Activated B cell treated with CpG ODN at 0.5 μM for 24 hours (primary cell): Measurements from ENCODE around the gene WFIKKN1. TPM values are rescaled to one million over a fixed set of nuclear protein-coding genes. Genes with fewer than 3 reads are reported as not detected.

Experiments
- ATAC-seq: fragments of 200-7000 bp; cut with Tn5 transposase; one replicate; pipeline ENCODE4 v1.10.0; 2021; ENCODE audit warnings: low read depth, mild to moderate bottlenecking, moderate library complexity
- CTCF ChIA-PET: fragments of 350-600 bp; sonication (Branson Sonifier 250); formaldehyde crosslinking; loops from one replicate; lab custom pipeline; 2021; ENCODE audit warnings: antibody characterized with exemption; lab: Charles Lee
- POLR2A ChIA-PET: fragments of 350-600 bp; sonication (Branson Sonifier 250); formaldehyde crosslinking; loops from one replicate; lab custom pipeline; 2021; ENCODE audit warnings: antibody characterized with exemption; lab: Charles Lee
- DNase-seq: peaks from one replicate; pipeline ENCODE4 v3.0.0; 2022
- H3K27ac Mint-ChIP-seq: one replicate; pipeline ENCODE4 v1.8.0; 2020; ENCODE audit warnings: mixed read lengths
- H3K27me3 Mint-ChIP-seq: one replicate; pipeline ENCODE4 v1.8.0; 2021; ENCODE audit warnings: mixed read lengths
- H3K36me3 Mint-ChIP-seq: one replicate; pipeline ENCODE4 v1.8.0; 2021; ENCODE audit warnings: low read depth, mixed read lengths
- H3K4me1 Mint-ChIP-seq: one replicate; pipeline ENCODE4 v1.8.0; 2021; ENCODE audit warnings: mixed read lengths
- H3K4me3 Mint-ChIP-seq: one replicate; pipeline ENCODE4 v1.8.0; 2020; ENCODE audit warnings: mild to moderate bottlenecking, mixed read lengths
- H3K9me3 Mint-ChIP-seq: one replicate; pipeline ENCODE4 v1.8.0; 2020; ENCODE audit warnings: mixed read lengths
- intact Hi-C: fragments of 100-400 bp; cut with micrococcal nuclease; formaldehyde crosslinking; loops from one replicate; pipeline ENCODE4 v1.15.1; 2024
- total RNA-seq: library from RNA; stranded (reverse); gene quantifications from 2 replicates; pipeline ENCODE4 v1.2.3, GENCODE V29; 2022
- TF ChIP-seq, protein P1 (sequence below): fragments of 200-600 bp; IDR thresholded peaks from one replicate; pipeline ENCODE4 v1.8.0; 2022; ENCODE audit warnings: antibody characterized with exemption, mild to moderate bottlenecking

The WFIKKN1 gene
- total RNA-seq, 1 donor from 2014 or later = 0.47 TPM

DNA sequence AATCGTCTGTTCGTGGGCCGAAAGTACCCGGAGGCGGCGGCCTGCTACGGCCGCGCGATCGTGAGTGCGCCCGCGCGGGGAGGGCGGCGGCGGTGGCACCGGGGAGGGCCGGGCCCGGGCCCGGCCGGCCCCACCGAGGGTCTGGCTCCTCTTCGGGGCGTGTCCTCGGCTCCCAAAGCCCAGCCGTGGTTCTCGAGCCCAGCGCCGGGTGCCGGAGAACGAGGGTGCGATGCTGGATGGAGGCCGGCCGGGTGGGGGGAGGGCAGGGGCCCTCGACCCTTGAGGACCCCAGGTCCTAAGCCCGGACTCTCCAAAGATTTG is 49.8 kb downstream of the WFIKKN1 start:
- TF ChIP-seq, protein P1, sequence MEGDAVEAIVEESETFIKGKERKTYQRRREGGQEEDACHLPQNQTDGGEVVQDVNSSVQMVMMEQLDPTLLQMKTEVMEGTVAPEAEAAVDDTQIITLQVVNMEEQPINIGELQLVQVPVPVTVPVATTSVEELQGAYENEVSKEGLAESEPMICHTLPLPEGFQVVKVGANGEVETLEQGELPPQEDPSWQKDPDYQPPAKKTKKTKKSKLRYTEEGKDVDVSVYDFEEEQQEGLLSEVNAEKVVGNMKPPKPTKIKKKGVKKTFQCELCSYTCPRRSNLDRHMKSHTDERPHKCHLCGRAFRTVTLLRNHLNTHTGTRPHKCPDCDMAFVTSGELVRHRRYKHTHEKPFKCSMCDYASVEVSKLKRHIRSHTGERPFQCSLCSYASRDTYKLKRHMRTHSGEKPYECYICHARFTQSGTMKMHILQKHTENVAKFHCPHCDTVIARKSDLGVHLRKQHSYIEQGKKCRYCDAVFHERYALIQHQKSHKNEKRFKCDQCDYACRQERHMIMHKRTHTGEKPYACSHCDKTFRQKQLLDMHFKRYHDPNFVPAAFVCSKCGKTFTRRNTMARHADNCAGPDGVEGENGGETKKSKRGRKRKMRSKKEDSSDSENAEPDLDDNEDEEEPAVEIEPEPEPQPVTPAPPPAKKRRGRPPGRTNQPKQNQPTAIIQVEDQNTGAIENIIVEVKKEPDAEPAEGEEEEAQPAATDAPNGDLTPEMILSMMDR = no peak
- intact Hi-C loops = loop anchor here (1.0 kb wide), 1 partner anchor 12 kb away; the partner anchor contains the start of gene RHOT2
- ChIA-PET CTCF (no interaction called here), POLR2A (interaction anchor here (0.8 to 4.5 kb wide), 7 partner anchors 9 to 741 kb away, joined by 4 to 41 read pairs (median 10); partner anchors contain the start of genes CHTF18, METTL26, RHOT2 and RPUSD1)
- no peaks in the 10 kb centered on the region for H3K9me3 Mint-ChIP-seq
- H3K27ac Mint-ChIP-seq = peak overlapping the region; percentile 35
- H3K4me3 Mint-ChIP-seq = peak overlapping the region; percentile 87
- DNase-seq (no peak), ATAC-seq (no peak)
- H3K27me3 Mint-ChIP-seq = peaks cover 4% of the 10 kb centered on the region
- peaks cover 38% of the 10 kb centered on the region for H3K4me1 Mint-ChIP-seq
- H3K36me3 Mint-ChIP-seq = peaks cover 25% of the 10 kb centered on the region

DNA sequence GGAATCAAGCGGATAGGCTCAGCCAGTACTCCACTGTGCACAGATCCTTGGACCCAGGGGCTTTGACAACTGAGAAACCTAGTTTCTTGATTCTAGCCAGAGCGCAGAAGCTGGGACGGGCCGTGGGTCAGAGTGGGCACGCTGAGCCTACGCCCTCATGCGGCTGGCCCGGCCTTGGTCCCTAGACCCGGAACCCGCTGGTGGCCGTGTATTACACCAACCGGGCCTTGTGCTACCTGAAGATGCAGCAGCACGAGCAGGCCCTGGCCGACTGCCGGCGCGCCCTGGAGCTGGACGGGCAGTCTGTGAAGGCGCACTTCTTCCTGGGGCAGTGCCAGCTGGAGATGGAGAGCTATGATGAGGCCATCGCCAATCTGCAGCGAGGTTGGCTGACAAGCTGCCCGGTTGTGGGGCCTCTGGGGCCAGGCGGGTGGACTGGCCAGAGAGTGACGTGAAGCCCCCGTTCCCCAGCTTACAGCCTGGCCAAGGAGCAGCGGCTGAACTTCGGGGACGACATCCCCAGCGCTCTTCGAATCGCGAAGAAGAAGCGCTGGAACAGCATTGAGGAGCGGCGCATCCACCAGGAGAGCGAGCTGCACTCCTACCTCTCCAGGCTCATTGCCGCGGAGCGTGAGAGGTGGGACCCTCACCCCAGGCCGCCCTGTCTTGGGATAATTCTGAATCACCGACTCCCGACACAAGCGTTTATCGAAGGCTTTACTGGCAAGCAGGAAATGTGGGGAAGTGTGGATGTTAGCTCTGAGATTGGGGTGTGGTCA is 50.4 kb downstream of the WFIKKN1 start:
- peaks cover 41% of the 10 kb centered on the region for H3K4me1 Mint-ChIP-seq
- H3K9me3 Mint-ChIP-seq = no peaks in the 10 kb centered on the region
- intact Hi-C loops = loop anchor here (1.0 kb wide), 1 partner anchor 13 kb away; the partner anchor contains the start of gene RHOT2
- peaks cover 4% of the 10 kb centered on the region for H3K27me3 Mint-ChIP-seq
- TF ChIP-seq, protein P1 = no peak
- ChIA-PET CTCF (interaction anchor here (1.2 kb wide), 1 partner anchor 13 kb away, joined by 3 read pairs; the partner anchor contains the start of gene RHOT2), POLR2A (interaction anchor here (0.8 to 4.5 kb wide), 6 partner anchors 9 to 740 kb away, joined by 4 to 41 read pairs (median 12); partner anchors contain the start of genes CHTF18, METTL26, RHOT2 and RPUSD1)
- ATAC-seq (no peak), DNase-seq (no peak)
- peaks cover 26% of the 10 kb centered on the region for H3K36me3 Mint-ChIP-seq
- peak overlapping the region; percentile 53 for H3K27ac Mint-ChIP-seq
- peak overlapping the region; percentile 87 for H3K4me3 Mint-ChIP-seq

DNA sequence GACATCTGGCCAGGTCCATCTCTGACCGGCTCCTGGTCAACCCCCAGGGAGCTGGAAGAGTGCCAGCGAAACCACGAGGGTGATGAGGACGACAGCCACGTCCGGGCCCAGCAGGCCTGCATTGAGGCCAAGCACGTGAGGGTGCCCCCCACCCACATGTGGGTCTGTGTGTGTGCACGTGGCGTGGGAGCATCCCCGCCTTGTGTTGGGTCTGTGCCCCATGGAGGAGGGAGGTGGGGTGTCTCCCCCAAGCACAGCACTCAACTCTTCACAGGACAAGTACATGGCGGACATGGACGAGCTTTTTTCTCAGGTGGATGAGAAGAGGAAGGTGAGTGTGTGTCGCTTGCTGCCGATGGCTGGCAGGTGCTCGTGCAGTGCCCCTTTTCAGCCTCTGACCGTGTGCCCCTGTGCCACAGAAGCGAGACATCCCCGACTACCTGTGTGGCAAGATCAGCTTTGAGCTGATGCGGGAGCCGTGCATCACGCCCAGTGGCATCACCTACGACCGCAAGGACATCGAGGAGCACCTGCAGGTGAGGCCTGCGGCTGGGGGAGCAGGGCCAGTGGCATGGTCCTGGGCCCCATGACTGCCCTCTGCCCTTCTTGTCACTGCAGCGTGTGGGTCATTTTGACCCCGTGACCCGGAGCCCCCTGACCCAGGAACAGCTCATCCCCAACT is 51.1 kb downstream of the WFIKKN1 start:
- intact Hi-C loops = no loop called here
- TF ChIP-seq, protein P1 = no peak
- ATAC-seq (no peak), DNase-seq (no peak)
- peak overlapping the region; percentile 60 for H3K27ac Mint-ChIP-seq
- ChIA-PET POLR2A (interaction anchor here (2.0 to 4.5 kb wide), 4 partner anchors 8 to 45 kb away, joined by 10 to 41 read pairs (median 22); partner anchors contain the start of genes METTL26, RHOT2, WDR24 and WDR90), CTCF (interaction anchor here (1.2 kb wide), 1 partner anchor 14 kb away, joined by 3 read pairs; the partner anchor contains the start of gene RHOT2)
- peak overlapping the region; percentile 87 for H3K4me3 Mint-ChIP-seq
- H3K9me3 Mint-ChIP-seq = no peaks in the 10 kb centered on the region
- H3K4me1 Mint-ChIP-seq = peaks cover 37% of the 10 kb centered on the region
- H3K36me3 Mint-ChIP-seq = peaks cover 30% of the 10 kb centered on the region
- peaks cover under 1% of the 10 kb centered on the region for H3K27me3 Mint-ChIP-seq

DNA sequence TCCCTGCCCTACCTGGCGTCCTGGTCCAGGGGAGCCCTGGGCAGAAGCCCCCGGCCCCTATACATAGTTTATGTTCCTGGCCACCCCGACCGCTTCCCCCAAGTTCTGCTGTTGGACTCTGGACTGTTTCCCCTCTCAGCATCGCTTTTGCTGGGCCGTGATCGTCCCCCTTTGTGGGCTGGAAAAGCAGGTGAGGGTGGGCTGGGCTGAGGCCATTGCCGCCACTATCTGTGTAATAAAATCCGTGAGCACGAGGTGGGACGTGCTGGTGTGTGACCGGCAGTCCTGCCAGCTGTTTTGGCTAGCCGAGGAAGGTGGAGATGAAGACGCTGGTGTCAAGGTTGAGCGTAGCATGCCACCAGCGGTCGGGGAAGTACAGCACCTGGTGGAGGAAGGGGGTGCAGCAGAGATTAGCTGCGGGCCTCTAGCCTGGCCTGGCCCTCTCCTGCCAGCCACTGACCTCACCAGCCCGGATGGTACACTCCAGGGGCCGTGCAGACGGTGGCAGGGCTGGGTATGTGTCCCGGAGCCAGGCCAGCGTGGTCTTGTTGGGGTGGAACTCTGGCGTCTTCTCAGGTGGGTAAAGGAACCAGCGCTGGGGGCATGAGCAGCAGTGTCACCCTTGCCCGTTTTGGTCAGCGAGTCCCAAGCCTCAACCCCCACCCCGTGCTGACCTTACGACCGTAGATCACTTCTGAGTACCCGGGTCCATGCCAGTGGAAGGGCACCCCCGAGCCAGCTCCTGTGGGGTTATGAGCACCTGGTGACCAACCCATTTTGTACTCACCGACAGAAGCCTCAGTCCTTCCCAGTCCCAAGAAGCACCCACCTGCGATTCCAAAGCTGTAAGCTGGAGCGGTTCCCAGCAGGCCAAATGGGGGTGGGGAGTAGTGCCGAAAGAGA is 52.0 kb downstream of the WFIKKN1 start:
- no peaks in the 10 kb centered on the region for H3K27me3 Mint-ChIP-seq
- peak overlapping the region; percentile 61 for H3K27ac Mint-ChIP-seq
- H3K36me3 Mint-ChIP-seq = peaks cover 36% of the 10 kb centered on the region
- intact Hi-C loops = no loop called here
- DNase-seq (no peak), ATAC-seq (no peak)
- ChIA-PET CTCF (interaction anchor here (1.2 kb wide), 1 partner anchor 15 kb away, joined by 3 read pairs; the partner anchor contains the start of gene RHOT2), POLR2A (interaction anchor here (2.8 to 4.5 kb wide), 2 partner anchors 14 to 46 kb away, joined by 10 to 41 read pairs; partner anchors contain the start of genes METTL26 and RHOT2)
- TF ChIP-seq, protein P1 = no peak
- H3K4me1 Mint-ChIP-seq = peaks cover 35% of the 10 kb centered on the region
- H3K9me3 Mint-ChIP-seq = no peaks in the 10 kb centered on the region
- peak overlapping the region; percentile 87 for H3K4me3 Mint-ChIP-seq
